Articular chondrocyte of knee joint (primary cell): ENCODE measurements around the gene TTC21A. TPM values are rescaled to one million over a fixed set of nuclear protein-coding genes. Genes with fewer than 3 reads are reported as not detected.

Experiments
- small RNA-seq: library from RNA; depleted of rRNA; stranded (forward); fragments of <200 nt; gene quantifications from one replicate; pipeline ENCODE3, GENCODE V24; 2012
- total RNA-seq: library from RNA; depleted of rRNA; stranded (reverse); fragments of >200 nt; gene quantifications from 2 replicates; pipeline ENCODE4 v1.2.3, GENCODE V29; 2012

The TTC21A gene
- total RNA-seq, result 4.4 and 6.8 TPM in 2 replicates

GRCh38 chr3:39107388-39108199, at the start of gene TTC21A, which contains the start of gene GORASP1:
Gene TTC21A (plus strand): TSS chr3:39107680. CDS start chr3:39107838, 158 bp downstream.
Gene GORASP1 (minus strand): TSS chr3:39107627. CDS start chr3:39107541, 86 bp downstream.

Small RNAs within 50 kb of the gene (small RNA-seq; reads per million reads assigned to genes)
- gene RF00017, result not detected

Other genes starting within 250 kb of the TTC21A start
- gene SCN11A, start 55.7 kb upstream of the TTC21A start, total RNA-seq, result 0.11 and 0.13 TPM in 2 replicates
- gene WDR48, start 55.7 kb upstream of the TTC21A start, total RNA-seq, result 39.7 and 55.6 TPM in 2 replicates
- gene GORASP1, start 53 bp upstream of the TTC21A start, total RNA-seq, result 33.3 and 35.4 TPM in 2 replicates
- 8.9 and 13.8 TPM in 2 replicates for gene CSRNP1, start 45.9 kb downstream of the TTC21A start, total RNA-seq
- not detected in 2 replicates for gene XIRP1, start 84.9 kb downstream of the TTC21A start, total RNA-seq
- under 0.01 TPM in 1 of 2 replicates, not detected in the other for gene CX3CR1, start 172.4 kb downstream of the TTC21A start, total RNA-seq
- not detected in 2 replicates for gene CCR8, start 222.0 kb downstream of the TTC21A start, total RNA-seq